GM23338 (cell line): ENCODE measurements around the gene PTPRZ1. TPM values are rescaled to one million over a fixed set of nuclear protein-coding genes. Genes with fewer than 3 reads are reported as not detected.

Experiments
- ATAC-seq: fragments of 200-7000 bp; cut with Tn5 transposase; 3 replicates; pipeline ENCODE4 v1.9.1; 2020
- DNase-seq: peaks from one replicate; pipeline ENCODE4 v3.0.0-alpha.2; 2015; ENCODE audit warnings: low spot score
- H2AFZ ChIP-seq: fragments of 200-600 bp; sonication (generic); 2 replicates; pipeline ENCODE4 v1.8.0; 2016; ENCODE audit warnings: antibody characterized with exemption, mild to moderate bottlenecking, moderate library complexity
- H3F3A ChIP-seq: fragments of 200-600 bp; sonication (generic); replicated peaks from 2 replicates; pipeline ENCODE4 v1.8.0; 2017; ENCODE audit warnings: antibody characterized with exemption, mixed run types, low read depth
- H3K27ac ChIP-seq: fragments of 200-600 bp; sonication (generic); 2 replicates; pipeline ENCODE4 v1.6.1; 2016; ENCODE audit warnings: low read depth
- H3K27me3 ChIP-seq: fragments of 200-600 bp; sonication (generic); 2 replicates; pipeline ENCODE4 v1.8.0; 2016; ENCODE audit warnings: mild to moderate bottlenecking, mixed run types, moderate library complexity; ENCODE audit not compliant: insufficient read depth
- H3K36me3 ChIP-seq: fragments of 200-600 bp; sonication (generic); 2 replicates; pipeline ENCODE4 v1.8.0; 2016; ENCODE audit warnings: mild to moderate bottlenecking; ENCODE audit not compliant: insufficient read depth
- H3K4me1 ChIP-seq: fragments of 200-600 bp; sonication (generic); 2 replicates; pipeline ENCODE4 v1.8.0; 2016; ENCODE audit warnings: mild to moderate bottlenecking, moderate library complexity; ENCODE audit not compliant: insufficient read depth
- H3K4me2 ChIP-seq: fragments of 200-600 bp; sonication (generic); 2 replicates; pipeline ENCODE4 v1.7.1; 2017; ENCODE audit warnings: mixed run types
- H3K4me3 ChIP-seq: fragments of 200-600 bp; sonication (generic); 2 replicates; pipeline ENCODE4 v1.6.1; 2016; ENCODE audit warnings: mixed run types
- H3K79me2 ChIP-seq: fragments of 200-600 bp; sonication (generic); replicated peaks from 2 replicates; pipeline ENCODE4 v1.8.0; 2017; ENCODE audit warnings: mild to moderate bottlenecking; ENCODE audit not compliant: insufficient read depth
- H3K9me2 ChIP-seq: fragments of 200-600 bp; sonication (generic); 2 replicates; pipeline ENCODE4 v1.8.0; 2017; ENCODE audit not compliant: insufficient read depth
- H4K20me1 ChIP-seq: fragments of 200-600 bp; sonication (generic); replicated peaks from 2 replicates; pipeline ENCODE4 v1.8.0; 2017; ENCODE audit warnings: mild to moderate bottlenecking; ENCODE audit not compliant: insufficient read depth
- H3K27ac Mint-ChIP-seq: 2 replicates; pipeline ENCODE4 v1.8.0; 2020; ENCODE audit warnings: inconsistent platforms, mild to moderate bottlenecking, moderate library complexity, mixed read lengths
- H3K27me3 Mint-ChIP-seq: 3 replicates; pipeline ENCODE4 v1.8.0; 2022; ENCODE audit warnings: low read depth, mild to moderate bottlenecking, moderate library complexity, mixed read lengths, inconsistent platforms; ENCODE audit not compliant: insufficient read depth, poor library complexity
- H3K36me3 Mint-ChIP-seq: 3 replicates; pipeline ENCODE4 v1.8.0; 2021; ENCODE audit warnings: low read depth, mild to moderate bottlenecking, inconsistent platforms, moderate library complexity, mixed read lengths
- H3K4me1 Mint-ChIP-seq: 3 replicates; pipeline ENCODE4 v1.8.0; 2020; ENCODE audit warnings: mild to moderate bottlenecking, inconsistent platforms, mixed read lengths
- H3K4me3 Mint-ChIP-seq: 3 replicates; pipeline ENCODE4 v1.8.0; 2021; ENCODE audit warnings: moderate library complexity, mild to moderate bottlenecking, inconsistent platforms, mixed read lengths
- H3K9me3 Mint-ChIP-seq: 3 replicates; pipeline ENCODE4 v1.8.0; 2020; ENCODE audit warnings: moderate library complexity, mild to moderate bottlenecking, inconsistent platforms, mixed read lengths
- CREB1 ChIP-seq: fragments of 250-450 bp; sonication (Bioruptor Pico); IDR thresholded peaks from 2 replicates; pipeline ENCODE4 v1.5.0; 2020; ENCODE audit warnings: low read depth, mild to moderate bottlenecking, moderate library complexity
- CTCF ChIP-seq, 2 experiments: fragments of 200-600 bp in 1 of 2; sonication (generic) in 1 of 2; conservative IDR thresholded peaks; 2 replicates each; pipeline versions ENCODE4 v1.5.1 to v1.6.1; 2016 to 2017; ENCODE audit warnings: antibody characterized with exemption in 2 of 2, low read depth in 2 of 2, mild to moderate bottlenecking in 2 of 2, moderate library complexity in 1 of 2
- ETS1 ChIP-seq: IDR thresholded peaks from 2 replicates; pipeline ENCODE4 v1.6.1; 2016; ENCODE audit warnings: antibody characterized with exemption
- EZH2 ChIP-seq: fragments of 200-600 bp; sonication (generic); IDR thresholded peaks from one replicate; pipeline ENCODE4 v1.8.0; 2017; ENCODE audit warnings: antibody characterized with exemption, mild to moderate bottlenecking, low read depth; ENCODE audit not compliant: unreplicated experiment
- EZH2phosphoT487 ChIP-seq: fragments of 200-600 bp; sonication (generic); IDR thresholded peaks from one replicate; pipeline ENCODE4 v1.8.1; 2018; ENCODE audit warnings: antibody characterized with exemption; ENCODE audit not compliant: unreplicated experiment
- JUNB ChIP-seq: IDR thresholded peaks from one replicate; pipeline ENCODE4 v1.6.1; 2016; ENCODE audit warnings: antibody characterized with exemption; ENCODE audit not compliant: unreplicated experiment
- NANOG ChIP-seq: IDR thresholded peaks from 2 replicates; pipeline ENCODE4 v1.6.1; 2016; ENCODE audit warnings: antibody characterized with exemption, borderline replicate concordance
- POLR2AphosphoS5 ChIP-seq: IDR thresholded peaks from 2 replicates; pipeline ENCODE4 v1.6.1; 2016; ENCODE audit warnings: antibody characterized with exemption, low read depth
- REST ChIP-seq: IDR thresholded peaks from one replicate; pipeline ENCODE4 v1.6.1; 2018; ENCODE audit warnings: antibody characterized with exemption; ENCODE audit not compliant: unreplicated experiment
- STAT1 ChIP-seq: IDR thresholded peaks from one replicate; pipeline ENCODE4 v1.6.1; 2016; ENCODE audit warnings: antibody characterized with exemption; ENCODE audit not compliant: unreplicated experiment
- ZNF114 ChIP-seq: fragments of 250-450 bp; sonication (Bioruptor Pico); IDR thresholded peaks from 2 replicates; pipeline ENCODE4 v1.5.0; 2020; ENCODE audit warnings: mild to moderate bottlenecking, moderate library complexity
- ZNF331 ChIP-seq: fragments of 250-450 bp; sonication (Bioruptor Pico); IDR thresholded peaks from 2 replicates; pipeline ENCODE4 v1.5.0; 2020; ENCODE audit warnings: low read depth, mild to moderate bottlenecking, moderate library complexity
- ZNF462 ChIP-seq: fragments of 250-450 bp; sonication (Bioruptor Pico); IDR thresholded peaks from 2 replicates; pipeline ENCODE4 v1.5.0; 2020; ENCODE audit warnings: mild to moderate bottlenecking, moderate library complexity
- polyA plus RNA-seq: library from polyadenylated mRNA; unstranded; fragments of >200 nt; fragmentation: Nextera tagmentation; extraction: Ambion mirVana; gene quantifications from 2 replicates; pipeline ENCODE4 v1.2.1, GENCODE V29; 2016
- total RNA-seq: library from RNA; depleted of rRNA; stranded (reverse); fragments of >200 nt; shearing (Covaris generic); gene quantifications from 2 replicates; pipeline ENCODE4 v1.2.3, GENCODE V29; 2014

PTPRZ1 gene
- total and polyA plus RNA-seq, 2 experiments from 2014 or later, result 160 to 230 TPM

GRCh38 chr7:122082670-122083069, 209.7 kb downstream of the PTPRZ1 start:
- DNase-seq, result peak; percentile 60
- H3K4me3 ChIP-seq, result no peak overlapping the region
- H3K4me1 Mint-ChIP-seq, result peaks cover 70% of the 10 kb centered on the region

More at GRCh38 chr7:122082670-122083069, 209.7 kb downstream of the PTPRZ1 start:
- Histone ChIP-seq H3K79me2 (peaks cover 12% of the 10 kb centered on the region), H2AFZ (no peak overlapping the region), H4K20me1 (peaks cover 35% of the 10 kb centered on the region), H3K4me1 (peaks cover 80% of the 10 kb centered on the region), H3K4me2 (no peak overlapping the region), H3F3A (peaks cover 50% of the 10 kb centered on the region), H3K27ac (peak overlapping the region; percentile 93), H3K27me3 (no peaks in the 10 kb centered on the region), H3K9me2 (no peaks in the 10 kb centered on the region), H3K36me3 (peaks cover 84% of the 10 kb centered on the region)
- Mint-ChIP-seq H3K27ac (peak overlapping the region; percentile 93), H3K9me3 (no peaks in the 10 kb centered on the region; the same call in 2 of the 3 replicates), H3K27me3 (peaks cover 12% of the 10 kb centered on the region), H3K4me3 (peak overlapping the region; percentile 37; the same call in 2 of the 3 replicates), H3K36me3 (peaks cover 98% of the 10 kb centered on the region)
- TF ChIP-seq CTCF (conservative IDR thresholded peaks at IDR 0.05; ENCODE audit: low read depth in 2 of 2), result no peak
- TF ChIP-seq POLR2AphosphoS5, result no peak
- TF ChIP-seq ETS1, result no peak
- TF ChIP-seq ZNF114 (CRISPR knock-in tag), result no peak
- no peak for TF ChIP-seq ZNF331 (CRISPR knock-in tag)
- TF ChIP-seq CREB1, result no peak
- no peak for TF ChIP-seq REST
- TF ChIP-seq STAT1, result no peak
- TF ChIP-seq ZNF462 (CRISPR knock-in tag), result no peak
- no peak for TF ChIP-seq EZH2phosphoT487
- no peak for TF ChIP-seq EZH2
- no peak for TF ChIP-seq NANOG
- no peak for TF ChIP-seq JUNB
- peak; percentile 54 for ATAC-seq
